Fibroblast of mammary gland (primary cell): ENCODE results near the gene RBM12.

Experiments
- DNase-seq: peaks from one replicate; pipeline ENCODE4 v3.0.0-alpha.2; 2010; ENCODE audit warnings: low read depth
- H3K4me3 ChIP-seq: 2 replicates; pipeline ENCODE4 v1.5.1; 2011; ENCODE audit warnings: low read depth, mild to moderate bottlenecking, low read length, moderate library complexity; ENCODE audit not compliant: control insufficient read depth
- TF ChIP-seq, protein P1 (sequence below): conservative IDR thresholded peaks from 2 replicates; pipeline ENCODE4 v1.5.1; 2011; ENCODE audit warnings: low read depth, low read length, inconsistent platforms; ENCODE audit not compliant: control insufficient read depth, insufficient read depth

RBM12 gene

DNA sequence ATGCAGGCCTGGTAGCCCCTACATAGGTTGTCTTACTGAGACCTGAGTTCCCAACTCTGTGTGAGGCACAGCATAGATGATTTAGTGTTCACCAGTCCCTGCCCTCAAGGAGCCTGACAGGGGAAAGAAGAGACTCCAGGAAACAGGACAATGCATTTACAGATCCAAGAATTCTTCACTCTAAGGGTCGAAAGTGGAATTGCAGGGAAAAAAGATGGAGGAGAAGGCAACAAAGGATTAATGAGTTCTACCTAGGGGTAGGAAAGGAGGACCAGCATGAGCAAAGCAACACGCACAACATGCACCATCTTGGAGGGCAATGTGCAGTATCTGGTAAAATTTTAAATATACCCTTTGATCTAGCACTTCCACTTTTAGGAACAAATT lies 43.1 kb downstream of the RBM12 start:
- H3K4me3 ChIP-seq = no peak overlapping the region
- DNase-seq = no peak
- TF ChIP-seq, protein P1, sequence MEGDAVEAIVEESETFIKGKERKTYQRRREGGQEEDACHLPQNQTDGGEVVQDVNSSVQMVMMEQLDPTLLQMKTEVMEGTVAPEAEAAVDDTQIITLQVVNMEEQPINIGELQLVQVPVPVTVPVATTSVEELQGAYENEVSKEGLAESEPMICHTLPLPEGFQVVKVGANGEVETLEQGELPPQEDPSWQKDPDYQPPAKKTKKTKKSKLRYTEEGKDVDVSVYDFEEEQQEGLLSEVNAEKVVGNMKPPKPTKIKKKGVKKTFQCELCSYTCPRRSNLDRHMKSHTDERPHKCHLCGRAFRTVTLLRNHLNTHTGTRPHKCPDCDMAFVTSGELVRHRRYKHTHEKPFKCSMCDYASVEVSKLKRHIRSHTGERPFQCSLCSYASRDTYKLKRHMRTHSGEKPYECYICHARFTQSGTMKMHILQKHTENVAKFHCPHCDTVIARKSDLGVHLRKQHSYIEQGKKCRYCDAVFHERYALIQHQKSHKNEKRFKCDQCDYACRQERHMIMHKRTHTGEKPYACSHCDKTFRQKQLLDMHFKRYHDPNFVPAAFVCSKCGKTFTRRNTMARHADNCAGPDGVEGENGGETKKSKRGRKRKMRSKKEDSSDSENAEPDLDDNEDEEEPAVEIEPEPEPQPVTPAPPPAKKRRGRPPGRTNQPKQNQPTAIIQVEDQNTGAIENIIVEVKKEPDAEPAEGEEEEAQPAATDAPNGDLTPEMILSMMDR = peak; percentile 5

DNA sequence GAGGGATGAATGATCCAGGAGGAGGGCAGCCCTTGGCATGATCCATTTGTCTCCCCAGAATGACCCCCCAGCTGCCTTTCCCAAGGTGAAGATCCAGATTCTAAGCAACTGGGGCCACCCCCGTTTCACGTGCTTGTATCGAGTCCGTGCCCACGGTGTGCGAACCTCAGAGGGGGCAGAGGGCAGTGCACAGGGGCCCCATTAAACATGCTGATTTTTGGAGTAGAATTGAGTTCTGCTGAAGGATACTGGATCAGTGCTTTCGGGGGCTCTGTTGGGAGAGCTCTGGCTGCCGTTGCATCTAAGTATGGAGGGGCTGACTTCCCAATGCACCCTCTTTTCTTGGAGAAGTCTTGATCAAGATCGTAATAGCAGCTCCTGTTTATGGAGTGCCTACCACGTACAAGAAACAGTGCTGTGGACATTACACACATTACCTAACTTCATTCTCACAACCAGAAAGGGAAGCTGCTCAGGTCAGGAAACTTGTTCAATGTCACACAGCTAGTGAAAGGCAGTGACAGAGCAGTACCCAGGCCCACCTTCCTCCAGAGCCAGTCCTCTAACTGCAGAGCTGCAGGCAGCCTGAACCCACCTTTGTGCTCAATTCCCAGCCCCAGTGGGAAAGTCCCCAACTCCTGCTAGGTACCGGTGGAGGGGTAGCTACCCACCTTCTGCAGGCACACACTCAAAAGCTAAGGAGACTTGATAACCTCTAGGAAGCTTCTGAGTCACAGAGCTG lies 43.7 kb downstream of the RBM12 start:
- TF ChIP-seq, protein P1 = no peak
- no peak for DNase-seq

GRCh38 chr20:35619196-35620095 lies 45.3 kb downstream of the RBM12 start:
- TF ChIP-seq, protein P1 = peak; percentile 29
- H3K4me3 ChIP-seq = peak overlapping the region; percentile 59

More for the DNA sequence above, 43.7 kb downstream of the RBM12 start:
- H3K4me3 ChIP-seq = no peak overlapping the region

GRCh38 chr20:35618263-35619131 lies 46.2 kb downstream of the RBM12 start:
- peak; percentile 23 for DNase-seq
- TF ChIP-seq, protein P1 = no peak
- peak overlapping the region; percentile 59 for H3K4me3 ChIP-seq

More at GRCh38 chr20:35619196-35620095, 45.3 kb downstream of the RBM12 start:
- peak; percentile 80 for DNase-seq

DNA sequence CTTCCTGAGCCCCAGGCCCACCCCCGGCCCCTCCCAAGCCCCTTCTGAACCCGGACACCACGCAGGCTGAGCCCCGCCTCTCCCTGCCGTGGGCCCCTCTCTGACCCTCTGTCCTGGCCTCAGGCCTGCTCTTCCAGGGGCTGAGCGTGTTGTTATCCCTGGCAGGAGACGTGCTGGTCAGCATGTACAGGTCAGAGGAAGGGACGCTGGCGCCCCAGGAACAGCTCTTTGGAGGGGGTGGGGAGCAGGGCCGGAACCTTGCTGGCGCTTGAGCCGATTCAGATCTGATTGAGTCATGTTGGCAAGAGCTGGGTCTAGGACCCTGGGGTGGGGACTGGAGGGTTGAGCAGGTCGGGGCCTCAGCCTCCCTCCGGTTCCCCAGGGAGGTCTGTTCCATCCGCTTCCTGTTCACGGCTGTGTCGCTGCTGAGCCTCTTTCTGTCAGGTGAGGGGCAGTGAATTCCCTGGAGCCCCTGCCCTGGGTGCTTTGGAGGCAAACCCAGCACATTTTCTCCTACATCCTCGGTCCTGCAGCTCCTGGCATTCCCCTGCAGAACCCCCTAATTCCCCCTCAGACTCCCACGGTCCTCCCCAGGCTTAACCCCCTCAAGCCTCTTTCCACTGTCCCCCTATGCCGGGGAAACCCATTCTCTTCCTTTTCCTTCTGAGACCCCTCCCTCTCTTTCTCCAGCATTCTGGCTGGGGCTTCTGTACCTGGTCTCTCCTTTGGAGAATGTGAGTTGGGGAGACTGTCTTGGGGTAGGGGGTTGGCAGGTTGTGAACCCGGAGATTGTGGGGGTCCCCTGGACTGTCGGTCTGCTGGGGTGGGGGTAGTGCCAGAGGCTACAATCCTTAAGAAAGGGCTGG lies 47.1 kb downstream of the RBM12 start:
- TF ChIP-seq, protein P1 = peak; percentile 29
- peak; percentile 58 for DNase-seq
- H3K4me3 ChIP-seq = peak overlapping the region; percentile 59
